ENCODE data around the gene DSC3. TPM values are rescaled to one million over a fixed set of nuclear protein-coding genes. Genes with fewer than 3 reads are reported as not detected.

Gene DSC3

GRCh38 chr18:30945761-30946160 is 96.8 kb downstream of the DSC3 start:
- H3K27ac ChIP-seq (ENCODE audit: low read depth, low read length) = no peak overlapping the region
- H2BK15ac ChIP-seq (replicated peaks; ENCODE audit: low read depth) = no peak overlapping the region
- H3K18ac ChIP-seq (ENCODE audit: low read length) = no peak overlapping the region
- no peak overlapping the region for H4K5ac ChIP-seq (ENCODE audit: low read length)
- no peak overlapping the region for H4K8ac ChIP-seq (ENCODE audit: low read depth, low read length)
- H3K79me2 ChIP-seq (ENCODE audit: control insufficient read depth, insufficient read depth, low read length) = no peaks in the 10 kb centered on the region
- H3K79me1 ChIP-seq (ENCODE audit: low read length) = no peaks in the 10 kb centered on the region
- H3K4me2 ChIP-seq (ENCODE audit: low read length) = no peak overlapping the region
- H2BK5ac ChIP-seq (ENCODE audit: low read length) = no peak overlapping the region
- no peak overlapping the region for H3K56ac ChIP-seq (ENCODE audit: low read length)
- H3K36me3 ChIP-seq (ENCODE audit: control insufficient read depth, insufficient read depth, low read length) = no peaks in the 10 kb centered on the region
- H3K27me3 ChIP-seq (ENCODE audit: insufficient read depth, low read length, poor library complexity) = no peaks in the 10 kb centered on the region
- H3K4me1 ChIP-seq (ENCODE audit: control insufficient read depth, low read depth, low read length) = no peaks in the 10 kb centered on the region
- WGBS (ENCODE audit: extremely low coverage, insufficient coverage, low lambda C conversion rate) = no CpG with 5 or more reads among the region's 8 CpGs
- H2AK5ac ChIP-seq (ENCODE audit: low read length) = no peak overlapping the region
- no peak for DNase-seq
- no peak overlapping the region for H3K9ac ChIP-seq (ENCODE audit: low read length)
- H3K4me3 ChIP-seq (ENCODE audit: low read length) = no peak overlapping the region
- no peak overlapping the region for H3K23ac ChIP-seq (ENCODE audit: low read length)
- no peak overlapping the region for H3K4ac ChIP-seq (ENCODE audit: low read depth, low read length)
- H2BK120ac ChIP-seq (ENCODE audit: low read depth, low read length) = no peak overlapping the region

GRCh38 chr18:30944773-30945417 is 97.6 kb downstream of the DSC3 start:
- no peak overlapping the region for H3K23ac ChIP-seq (ENCODE audit: low read length)
- no peak overlapping the region for H3K18ac ChIP-seq (ENCODE audit: low read length)
- no peak overlapping the region for H3K4me2 ChIP-seq (ENCODE audit: low read length)
- H3K79me2 ChIP-seq (ENCODE audit: control insufficient read depth, insufficient read depth, low read length) = no peaks in the 10 kb centered on the region
- no peak overlapping the region for H2BK120ac ChIP-seq (ENCODE audit: low read depth, low read length)
- H3K4me1 ChIP-seq (ENCODE audit: control insufficient read depth, low read depth, low read length) = no peaks in the 10 kb centered on the region
- no peak overlapping the region for H2AK5ac ChIP-seq (ENCODE audit: low read length)
- no CpG with 5 or more reads among the region's 3 CpGs for WGBS (ENCODE audit: extremely low coverage, insufficient coverage, low lambda C conversion rate)
- H3K27ac ChIP-seq (ENCODE audit: low read depth, low read length) = no peak overlapping the region
- no peak for DNase-seq
- H3K56ac ChIP-seq (ENCODE audit: low read length) = no peak overlapping the region
- no peaks in the 10 kb centered on the region for H3K36me3 ChIP-seq (ENCODE audit: control insufficient read depth, insufficient read depth, low read length)
- no peak overlapping the region for H4K8ac ChIP-seq (ENCODE audit: low read depth, low read length)
- H2BK5ac ChIP-seq (ENCODE audit: low read length) = no peak overlapping the region
- H3K79me1 ChIP-seq (ENCODE audit: low read length) = no peaks in the 10 kb centered on the region
- no peak overlapping the region for H3K4me3 ChIP-seq (ENCODE audit: low read length)
- no peak overlapping the region for H2BK15ac ChIP-seq (replicated peaks; ENCODE audit: low read depth)
- no peak overlapping the region for H3K4ac ChIP-seq (ENCODE audit: low read depth, low read length)
- H3K9ac ChIP-seq (ENCODE audit: low read length) = no peak overlapping the region
- no peak overlapping the region for H4K5ac ChIP-seq (ENCODE audit: low read length)
- no peaks in the 10 kb centered on the region for H3K27me3 ChIP-seq (ENCODE audit: insufficient read depth, low read length, poor library complexity)

GRCh38 chr18:30940952-30941539 is 101.5 kb downstream of the DSC3 start:
- Histone ChIP-seq H3K18ac (ENCODE audit: low read length) (no peak overlapping the region), H3K79me1 (ENCODE audit: low read length) (no peaks in the 10 kb centered on the region), H3K56ac (ENCODE audit: low read length) (no peak overlapping the region), H3K4ac (ENCODE audit: low read depth, low read length) (no peak overlapping the region), H2BK120ac (ENCODE audit: low read depth, low read length) (no peak overlapping the region), H2BK15ac (replicated peaks; ENCODE audit: low read depth) (no peak overlapping the region), H3K27ac (ENCODE audit: low read depth, low read length) (no peak overlapping the region), H3K79me2 (ENCODE audit: control insufficient read depth, insufficient read depth, low read length) (no peaks in the 10 kb centered on the region), H2AK5ac (ENCODE audit: low read length) (no peak overlapping the region), H3K4me2 (ENCODE audit: low read length) (no peak overlapping the region), H3K27me3 (ENCODE audit: insufficient read depth, low read length, poor library complexity) (no peaks in the 10 kb centered on the region), H3K23ac (ENCODE audit: low read length) (no peak overlapping the region), H3K4me1 (ENCODE audit: control insufficient read depth, low read depth, low read length) (no peaks in the 10 kb centered on the region), H3K36me3 (ENCODE audit: control insufficient read depth, insufficient read depth, low read length) (no peaks in the 10 kb centered on the region), H3K9ac (ENCODE audit: low read length) (no peak overlapping the region), H4K8ac (ENCODE audit: low read depth, low read length) (no peak overlapping the region), H2BK5ac (ENCODE audit: low read length) (no peak overlapping the region), H4K5ac (ENCODE audit: low read length) (no peak overlapping the region), H3K4me3 (ENCODE audit: low read length) (no peak overlapping the region)
- no peak for DNase-seq

Small RNA genes within 50 kb of the gene (small RNA-seq; reads per million reads assigned to genes)
- not detected for gene RNU6-857P (ENCODE audit: insufficient read depth)
